CD4-positive, alpha-beta T cell treated with Interleukin-1 beta for 1 hour (primary cell): ENCODE data around the gene CCDC182.

ENCODE experiments used
- DNase-seq, 2 donors: peaks; one replicate each; pipeline ENCODE4 v3.0.0-alpha.2; 2020 to 2022

CCDC182 gene

GRCh38 chr17:57696050-57696449 is 49.0 kb downstream of the CCDC182 start:
- DNase-seq, result no peak
